H1 (cell line): ENCODE measurements around the gene MDK. TPM values are rescaled to one million over a fixed set of nuclear protein-coding genes. Genes with fewer than 3 reads are reported as not detected.

Experiments used
- CTCF ChIA-PET: fragments of 300-600 bp; sonication (Branson Sonifier 250); formaldehyde crosslinking; loops from one replicate; lab custom pipeline; 2021; ENCODE audit not compliant: partially characterized antibody; lab: Charles Lee
- POLR2A ChIA-PET: fragments of 300-600 bp; sonication (Branson Sonifier 250); formaldehyde crosslinking; loops from one replicate; lab custom pipeline; 2021; ENCODE audit warnings: inconsistent platforms; ENCODE audit not compliant: partially characterized antibody; lab: Charles Lee
- DNase-seq, 2 experiments: peaks; one replicate each; pipeline versions ENCODE4 v3.0.0 to v3.0.0-alpha.2; 2010 to 2022; ENCODE audit warnings: low spot score in 2 of 2, low read depth in 1 of 2, mixed read lengths in 1 of 2
- FAIRE-seq: peaks from 2 replicates; lab custom pipeline; 2011; peaks lifted over from hg19 to GRCh38; lab: Jason Lieb, UNC
- H2AFZ ChIP-seq: 2 replicates; pipeline ENCODE4 v1.8.1; 2012; ENCODE audit warnings: low read length, inconsistent platforms
- H2AK5ac ChIP-seq: 2 replicates; pipeline ENCODE4 v1.6.1; 2013; ENCODE audit warnings: low read depth, low read length
- H2BK120ac ChIP-seq: replicated peaks from 2 replicates; pipeline ENCODE3; 2013; ENCODE audit warnings: low read depth, low read length, inconsistent platforms
- H2BK12ac ChIP-seq: 2 replicates; pipeline ENCODE4 v1.6.1; 2013; ENCODE audit warnings: low read depth, low read length
- H2BK15ac ChIP-seq: 2 replicates; pipeline ENCODE4 v1.6.1; 2013; ENCODE audit warnings: low read length
- H2BK20ac ChIP-seq: 2 replicates; pipeline ENCODE4 v1.6.1; 2013; ENCODE audit warnings: low read length
- H2BK5ac ChIP-seq: 2 replicates; pipeline ENCODE4 v1.6.1; 2013; ENCODE audit warnings: low read depth, low read length
- H3K14ac ChIP-seq: 2 replicates; pipeline ENCODE4 v1.6.1; 2013; ENCODE audit warnings: inconsistent platforms; ENCODE audit not compliant: insufficient read length
- H3K18ac ChIP-seq: 2 replicates; pipeline ENCODE4 v1.6.1; 2013; ENCODE audit warnings: low read length; ENCODE audit errors: extremely low read depth
- H3K23ac ChIP-seq: 2 replicates; pipeline ENCODE4 v1.6.1; 2013; ENCODE audit warnings: inconsistent platforms; ENCODE audit not compliant: insufficient read length
- H3K23me2 ChIP-seq: 2 replicates; pipeline ENCODE4 v1.6.1; 2013; ENCODE audit warnings: low read depth, low read length
- H3K27ac ChIP-seq: 2 replicates; pipeline ENCODE4 v1.6.1; 2011; ENCODE audit warnings: low read depth, low read length, inconsistent platforms
- H3K27me3 ChIP-seq, 4 experiments: replicated peaks in 1 of 4; 1 replicate in 1 of 4; 2 replicates in 3 of 4; pipeline versions ENCODE4 v1.6.1 to v1.8.1; 2011 to 2013; ENCODE audit warnings: low read length in 3 of 4, mild to moderate bottlenecking in 3 of 4, inconsistent platforms in 2 of 4, mixed read lengths in 2 of 4, moderate library complexity in 1 of 4; ENCODE audit not compliant: control insufficient read depth in 3 of 4, insufficient read depth in 3 of 4; ENCODE audit errors: extremely low read depth in 1 of 4
- H3K36me3 ChIP-seq, 4 experiments: 2 replicates each; pipeline versions ENCODE4 v1.6.1 to v1.8.1; 2011 to 2013; ENCODE audit warnings: mild to moderate bottlenecking in 4 of 4, low read length in 3 of 4, moderate library complexity in 2 of 4, control low read depth in 1 of 4, inconsistent platforms in 1 of 4; ENCODE audit not compliant: insufficient read depth in 4 of 4, control insufficient read depth in 2 of 4
- H3K4ac ChIP-seq: replicated peaks from 2 replicates; pipeline ENCODE3; 2013; ENCODE audit warnings: low read length, low read depth, mixed read lengths, inconsistent platforms; ENCODE audit not compliant: insufficient read length
- H3K4me1 ChIP-seq, 4 experiments: replicated peaks in 1 of 4; 1 replicate in 1 of 4; 2 replicates in 3 of 4; pipeline versions ENCODE4 v1.6.1 to v1.8.1; 2011 to 2013; ENCODE audit warnings: low read length in 3 of 4, inconsistent platforms in 2 of 4, mixed read lengths in 1 of 4; ENCODE audit not compliant: insufficient read depth in 4 of 4, control insufficient read depth in 3 of 4
- H3K4me2 ChIP-seq, 2 experiments: 2 replicates each; pipeline versions ENCODE4 v1.6.1 to v1.8.1; 2011 to 2013; ENCODE audit warnings: low read depth in 2 of 2, low read length in 2 of 2, control low read depth in 1 of 2, inconsistent platforms in 1 of 2, mild to moderate bottlenecking in 1 of 2; ENCODE audit not compliant: insufficient read depth in 1 of 2
- H3K4me3 ChIP-seq, 4 experiments: fragments of 200-600, 300-600 bp in 1 of 4; sonication (generic), shearing (Covaris generic), sonication (Bioruptor Twin) in 1 of 4; 2 replicates each; pipeline versions ENCODE4 v1.5.1 to v1.8.1; 2011 to 2016; ENCODE audit warnings: low read length in 4 of 4, low read depth in 3 of 4, control low read depth in 2 of 4, inconsistent platforms in 2 of 4, mild to moderate bottlenecking in 2 of 4, mixed read lengths in 1 of 4, moderate library complexity in 1 of 4; ENCODE audit not compliant: insufficient read depth in 2 of 4; ENCODE audit errors: extremely low read depth in 1 of 4
- H3K56ac ChIP-seq: replicated peaks from 2 replicates; pipeline ENCODE3; 2013; ENCODE audit warnings: low read depth, mild to moderate bottlenecking, mixed read lengths, low read length, inconsistent platforms; ENCODE audit not compliant: insufficient read length
- H3K79me1 ChIP-seq: 2 replicates; pipeline ENCODE4 v1.6.1; 2013; ENCODE audit warnings: low read depth, low read length, control low read depth
- H3K79me2 ChIP-seq, 2 experiments: 2 replicates each; pipeline versions ENCODE4 v1.6.1 to v1.8.1; 2012 to 2013; ENCODE audit warnings: low read length in 2 of 2, mild to moderate bottlenecking in 2 of 2, inconsistent platforms in 1 of 2; ENCODE audit not compliant: insufficient read depth in 2 of 2, control insufficient read depth in 1 of 2
- H3K9ac ChIP-seq, 4 experiments: replicated peaks in 1 of 4; 1 replicate in 1 of 4; 2 replicates in 3 of 4; pipeline versions ENCODE4 v1.6.1 to v1.8.1; 2011 to 2013; ENCODE audit warnings: low read depth in 3 of 4, low read length in 3 of 4, control low read depth in 2 of 4, mild to moderate bottlenecking in 2 of 4, moderate library complexity in 2 of 4, inconsistent platforms in 1 of 4; ENCODE audit errors: extremely low read depth in 1 of 4
- H3K9me3 ChIP-seq, 2 experiments: 2 replicates each; pipeline versions ENCODE4 v1.6.1 to v1.8.1; 2012 to 2013; ENCODE audit warnings: mild to moderate bottlenecking in 2 of 2, moderate library complexity in 2 of 2, control low read depth in 1 of 2, inconsistent platforms in 1 of 2, low read depth in 1 of 2, low read length in 1 of 2, mixed read lengths in 1 of 2; ENCODE audit not compliant: insufficient read depth in 2 of 2
- H4K20me1 ChIP-seq, 2 experiments: replicated peaks in 1 of 2; 2 replicates each; pipeline versions ENCODE3 to v1.8.1; 2011 to 2013; ENCODE audit warnings: inconsistent platforms in 2 of 2, low read length in 2 of 2, mild to moderate bottlenecking in 1 of 2; ENCODE audit not compliant: insufficient read depth in 2 of 2, control insufficient read depth in 1 of 2
- H4K5ac ChIP-seq: 2 replicates; pipeline ENCODE4 v1.6.1; 2013; ENCODE audit warnings: low read length, low read depth, mixed read lengths, inconsistent platforms; ENCODE audit not compliant: insufficient read length
- H4K8ac ChIP-seq: 2 replicates; pipeline ENCODE4 v1.8.0; 2013; ENCODE audit warnings: mild to moderate bottlenecking, moderate library complexity, low read length, inconsistent platforms; ENCODE audit not compliant: insufficient read depth; ENCODE audit errors: extremely low read depth
- H4K91ac ChIP-seq: replicated peaks from 2 replicates; pipeline ENCODE3; 2013; ENCODE audit warnings: low read length, mixed read lengths, inconsistent platforms; ENCODE audit not compliant: insufficient read length
- BCL11A ChIP-seq, 2 experiments: IDR thresholded peaks; one replicate each; pipeline ENCODE4 v1.6.1; 2011; ENCODE audit warnings: low read depth in 2 of 2, low read length in 2 of 2, mild to moderate bottlenecking in 2 of 2
- CBX8 ChIP-seq: fragments of 300-800, 300-1000 bp; sonication (generic); IDR thresholded peaks from 2 replicates; pipeline ENCODE4 v1.7.1; 2016; ENCODE audit warnings: low read depth, low read length, borderline replicate concordance
- EGR1 ChIP-seq: IDR thresholded peaks from 2 replicates; pipeline ENCODE4 v1.6.1; 2011; ENCODE audit warnings: low read depth, low read length, borderline replicate concordance
- NRF1 ChIP-seq: IDR thresholded peaks from 2 replicates; pipeline ENCODE4 v1.6.1; 2011; ENCODE audit warnings: mild to moderate bottlenecking, low read depth, low read length, improper control_type of control experiment
- RXRA ChIP-seq: IDR thresholded peaks from 2 replicates; pipeline ENCODE4 v1.6.1; 2011; ENCODE audit warnings: low read depth, mild to moderate bottlenecking, low read length, moderate library complexity; ENCODE audit not compliant: insufficient read depth
- SP1 ChIP-seq: IDR thresholded peaks from 2 replicates; pipeline ENCODE4 v1.6.1; 2011; ENCODE audit warnings: low read depth, low read length
- SRF ChIP-seq: IDR thresholded peaks from 2 replicates; pipeline ENCODE4 v1.6.1; 2011; ENCODE audit warnings: mild to moderate bottlenecking, low read depth, low read length, moderate library complexity
- TEAD4 ChIP-seq: IDR thresholded peaks from 2 replicates; pipeline ENCODE4 v1.6.1; 2012; ENCODE audit warnings: low read depth, low read length, inconsistent platforms, mixed read lengths
- WGBS, 2 experiments: shearing (Covaris generic) in 1 of 2; methylation state at CpG; one replicate each; pipeline versions ENCODE4 v1.1.6 to v1.1.7; 2013 to 2015; ENCODE audit warnings: low lambda C conversion rate in 2 of 2, mixed read lengths in 2 of 2, inconsistent platforms in 1 of 2, low coverage in 1 of 2, missing lambda C conversion rate in 1 of 2; ENCODE audit not compliant: insufficient replicate concordance in 2 of 2, insufficient coverage in 1 of 2, insufficient read length in 1 of 2; ENCODE audit errors: extremely low coverage in 1 of 2, missing lambda C conversion rate in 1 of 2; 5-methylcytosine and 5-hydroxymethylcytosine counted together
- polyA plus RNA-seq, 7 experiments: library from polyadenylated mRNA; depleted of rRNA in 3 of 7; stranded (reverse) in 5 of 7; unstranded in 2 of 7; fragments of >200 nt in 5 of 7; fragments of 200-250 nt in 2 of 7; gene quantifications; 1 replicate in 5 of 7; 2 replicates in 1 of 7; 4 replicates in 1 of 7; pipeline versions ENCODE4 v1.2.1 to v1.2.3, GENCODE V29; 2011 to 2013; ENCODE audit warnings: missing spikeins in 2 of 7, mixed read lengths in 2 of 7
- total RNA-seq: library from RNA; stranded (reverse); fragmentation: NEBNext Ultra II Directional; extraction: Animal tissue kit (Norgen Biotek cat#: 25700); gene quantifications from 2 replicates; pipeline ENCODE4 v1.2.1, GENCODE V29; 2021
- TF ChIP-seq, protein P1 (sequence below): IDR thresholded peaks from 2 replicates; pipeline ENCODE4 v1.6.1; 2012; ENCODE audit warnings: inconsistent platforms

MDK gene
- total and polyA plus RNA-seq, 2 of the 8 experiments (the other 6 are each of a cell fraction or from before 2014, with no cell fraction given) = 309 to 606 TPM

DNA sequence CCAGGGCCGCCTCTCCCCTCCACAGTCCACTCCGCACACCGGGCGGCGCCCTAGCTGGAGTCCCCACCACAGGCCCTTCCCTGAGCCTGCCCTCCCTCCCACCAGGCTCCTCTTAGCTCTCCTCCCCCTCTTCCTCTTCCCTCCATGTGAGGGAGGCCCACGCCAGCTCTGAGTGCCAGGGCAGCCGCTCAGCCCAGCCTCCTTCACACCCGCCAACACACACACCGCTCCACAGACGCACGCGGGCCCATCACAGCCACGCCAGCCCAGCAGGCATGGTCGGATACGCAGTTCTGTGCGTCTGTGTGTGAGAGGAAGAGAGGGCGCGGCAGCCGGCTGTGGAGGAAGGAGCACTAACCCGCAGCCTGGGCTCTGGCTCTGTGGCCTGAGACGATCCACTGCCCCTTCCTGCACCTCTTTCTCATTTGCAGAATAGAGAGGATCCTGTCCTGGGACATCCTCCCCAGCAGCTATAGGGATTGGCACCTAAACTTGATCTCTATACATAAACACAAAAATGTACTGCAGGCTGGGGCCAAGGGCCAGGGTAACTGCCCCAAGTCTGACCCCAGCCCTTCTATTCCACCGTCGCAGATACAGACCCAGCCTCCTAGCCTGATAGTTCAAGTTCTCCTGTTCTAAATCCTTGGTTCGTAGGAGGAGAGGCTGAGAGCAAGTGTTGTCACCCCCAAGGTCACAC lies 6.6 kb downstream of the MDK start:
- Histone ChIP-seq H2BK5ac (peak overlapping the region; percentile 39; the same call in 1 of the 2 replicates), H3K4me2 (peak overlapping the region in 1 of 2 experiments; percentile 69; a peak in 1 of 4 replicates), H4K5ac (no peak overlapping the region), H2AK5ac (no peak overlapping the region), H2BK120ac (no peak overlapping the region), H3K56ac (no peak overlapping the region), H3K27ac (no peak overlapping the region), H4K8ac (no peak overlapping the region), H3K4me3 (no peak overlapping the region), H4K20me1 (peaks cover 2 to 18% of the 10 kb centered on the region in 2 experiments), H3K27me3 (peaks cover 19 to 47% (median 38%) of the 10 kb centered on the region in 4 experiments), H3K14ac (no peak overlapping the region), H2AFZ (no peak overlapping the region), H3K23me2 (peaks cover 27% of the 10 kb centered on the region; the same call in 1 of the 2 replicates), H3K9ac (no peak overlapping the region), H2BK20ac (no peak overlapping the region), H3K4ac (no peak overlapping the region), H3K4me1 (peaks cover 3 to 18% (median 16%) of the 10 kb centered on the region in 4 experiments)
- CTCF ChIA-PET = interaction anchor here (0.6 to 7.7 kb wide), 42 partner anchors 8 to 1269 kb away, joined by 3 to 124 read pairs (median 4); partner anchors contain the start of gene MDK
- DNase-seq (no peak), FAIRE-seq (no peak)
- POLR2A ChIA-PET = interaction anchor here (0.7 to 4.9 kb wide), 5 partner anchors 7 to 43 kb away, joined by 3 to 35 read pairs (median 4); partner anchors contain the start of gene MDK
- whole genome bisulfite sequencing, 2 experiments = 69% methylated on average over 16 of the region's 24 CpGs; no CpG with 5 or more reads in 1 of the 2 experiments
- TF ChIP-seq BCL11A (IDR thresholded peaks at IDR 0.05; ENCODE audit: low read depth in 2 of 2, low read length in 2 of 2) (no peak), TEAD4 (no peak), EGR1 (no peak), SP1 (no peak), NRF1 (no peak), CBX8 (no peak), SRF (no peak), RXRA (no peak)
- TF ChIP-seq, protein P1, sequence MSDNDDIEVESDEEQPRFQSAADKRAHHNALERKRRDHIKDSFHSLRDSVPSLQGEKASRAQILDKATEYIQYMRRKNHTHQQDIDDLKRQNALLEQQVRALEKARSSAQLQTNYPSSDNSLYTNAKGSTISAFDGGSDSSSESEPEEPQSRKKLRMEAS = no peak
- TF ChIP-seq, all 59 proteins: peak for 0
- Histone ChIP-seq H3K9me3 (no peaks in the 10 kb centered on the region; a peak in 1 of 4 replicates), H3K23ac (no peak overlapping the region), H2BK12ac (peak overlapping the region; percentile 81; the same call in 1 of the 2 replicates), H3K79me1 (no peaks in the 10 kb centered on the region), H3K18ac (no peak overlapping the region), H2BK15ac (peak overlapping the region; percentile 97), H3K79me2 (no peaks in the 10 kb centered on the region), H4K91ac (peak overlapping the region; percentile 22), H3K36me3 (peaks cover 0 to 4% (median 0%) of the 10 kb centered on the region in 4 experiments; a peak in 2 of 8 replicates)
